LNCaP clone FGC (cell line): ENCODE results near the gene RUNDC1.
A peak's percentile ranks its signal among the peaks of the same experiment; 100 is the strongest.
"Not testable (repeated sequence)": the region's sequence is repeated elsewhere in the genome, so short reads cannot be mapped to it uniquely, and the experiment has no call there.

Experiments
- DNase-seq: peaks from one replicate; pipeline ENCODE4 v3.0.0-alpha.2; 2011; ENCODE audit warnings: low read depth
- H3K4me3 ChIP-seq: 2 replicates; pipeline ENCODE4 v1.5.1; 2011; ENCODE audit warnings: mild to moderate bottlenecking, low read depth, low read length, control low read depth
- CTCF ChIP-seq: IDR thresholded peaks from 2 replicates; pipeline ENCODE4 v1.5.1; 2012; ENCODE audit warnings: mild to moderate bottlenecking; ENCODE audit not compliant: control insufficient read depth, insufficient read depth; ENCODE audit errors: extremely low read depth

Gene RUNDC1

GRCh38 chr17:42964161-42964932 lies 16.0 kb upstream of the RUNDC1 start, which contains the start of gene AARSD1:
Gene AARSD1 (minus strand): TSS chr17:42964454. CDS start chr17:42964440, 14 bp downstream.
- no peak for TF ChIP-seq CTCF
- peak within 1 kb of the TSS; percentile 89 for H3K4me3 ChIP-seq
- peak; percentile 89 for DNase-seq

DNA sequence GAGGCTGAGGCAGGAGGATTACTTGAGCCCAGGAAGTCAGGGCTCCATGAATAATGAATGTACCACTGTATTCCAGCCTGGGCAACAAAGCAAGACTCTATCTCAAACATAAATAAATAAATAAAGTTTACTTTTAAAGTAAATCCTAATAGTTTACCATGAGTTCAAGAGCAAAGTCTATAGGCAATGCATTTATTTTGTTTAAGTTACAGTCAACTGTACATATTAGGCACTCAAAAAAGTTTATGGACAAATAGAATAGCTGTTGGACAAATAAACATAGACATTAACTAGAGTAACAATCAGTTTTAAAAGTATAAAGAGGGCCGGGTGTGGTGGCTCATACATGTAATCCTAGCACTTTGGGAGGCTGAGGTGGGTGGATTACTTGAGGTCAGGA lies 12.4 kb upstream of the RUNDC1 start:
- no peak for DNase-seq
- TF ChIP-seq CTCF: no peak
- no peak overlapping the region for H3K4me3 ChIP-seq

DNA sequence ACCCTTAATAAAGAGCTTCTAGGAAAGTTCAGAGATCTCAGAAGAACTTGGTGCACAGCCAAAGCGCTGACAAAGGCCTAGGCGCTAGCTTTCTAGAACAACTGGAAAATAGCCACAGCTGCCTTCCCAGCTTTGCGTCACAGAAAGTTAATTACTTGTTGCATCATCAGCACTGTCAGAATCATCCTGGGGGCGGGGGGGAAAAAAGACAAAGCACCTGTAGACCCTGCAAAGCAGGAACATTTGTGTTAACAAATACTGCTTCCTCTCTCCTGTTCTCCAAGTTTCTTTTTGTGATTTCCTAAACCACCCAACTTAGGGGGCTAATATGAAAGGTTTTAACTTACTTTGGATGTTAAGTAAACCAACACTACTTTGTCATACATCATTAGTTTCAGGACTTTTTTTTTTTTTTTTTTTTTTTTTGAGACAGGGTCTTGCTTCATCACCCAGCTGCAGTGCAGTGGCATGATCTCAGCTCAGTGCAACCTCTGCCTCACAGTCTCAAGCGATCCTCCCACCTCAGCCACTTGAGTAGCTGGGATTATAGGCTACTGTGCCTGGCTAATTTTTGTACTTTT lies 11.3 kb upstream of the RUNDC1 start:
- no peak for DNase-seq
- TF ChIP-seq CTCF: no peak
- no peak overlapping the region for H3K4me3 ChIP-seq

- no peak overlapping the region for H3K4me3 ChIP-seq
- no peak for DNase-seq
- TF ChIP-seq CTCF: no peak
Measured at GRCh38 chr17:42971589-42971988, 8.8 kb upstream of the RUNDC1 start.

DNA sequence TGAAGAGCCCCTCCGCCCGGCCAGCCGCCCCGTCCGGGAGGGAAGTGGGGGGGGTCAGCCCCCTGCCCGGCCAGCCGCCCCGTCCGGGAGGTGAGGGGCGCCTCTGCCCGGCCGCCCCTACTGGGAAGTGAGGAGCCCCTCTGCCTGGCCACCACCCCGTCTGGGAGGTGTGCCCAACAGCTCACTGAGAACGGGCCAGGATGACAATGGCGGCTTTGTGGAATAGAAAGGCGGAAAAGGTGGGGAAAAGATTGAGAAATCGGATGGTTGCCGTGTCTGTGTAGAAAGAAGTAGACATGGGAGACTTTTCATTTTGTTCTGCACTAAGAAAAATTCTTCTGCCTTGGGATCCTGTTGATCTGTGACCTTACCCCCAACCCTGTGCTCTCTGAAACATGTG lies 7.0 kb upstream of the RUNDC1 start:
- DNase-seq, H3K4me3 ChIP-seq: not testable (repeated sequence)

DNA sequence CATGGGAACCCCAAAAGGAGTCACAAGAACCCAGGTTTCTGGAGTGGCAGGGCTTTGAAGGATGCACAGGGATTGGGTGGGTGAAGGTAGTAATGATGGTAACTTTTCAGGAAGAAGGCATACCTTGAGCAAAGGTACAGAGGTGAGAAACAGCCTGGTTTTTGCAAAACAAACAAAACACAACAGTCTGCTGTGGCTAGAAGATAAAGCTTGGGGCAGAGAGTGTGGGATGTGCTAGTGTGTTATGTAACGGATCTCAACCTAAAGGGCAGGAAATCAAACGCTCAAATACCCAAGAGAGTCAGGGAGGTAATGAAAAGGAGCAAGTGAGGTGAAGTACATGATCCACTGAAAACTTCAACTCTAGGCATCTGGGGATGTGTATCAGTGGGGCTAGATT lies 5.1 kb upstream of the RUNDC1 start:
- DNase-seq: no peak
- TF ChIP-seq CTCF: no peak
- no peak overlapping the region for H3K4me3 ChIP-seq

DNA sequence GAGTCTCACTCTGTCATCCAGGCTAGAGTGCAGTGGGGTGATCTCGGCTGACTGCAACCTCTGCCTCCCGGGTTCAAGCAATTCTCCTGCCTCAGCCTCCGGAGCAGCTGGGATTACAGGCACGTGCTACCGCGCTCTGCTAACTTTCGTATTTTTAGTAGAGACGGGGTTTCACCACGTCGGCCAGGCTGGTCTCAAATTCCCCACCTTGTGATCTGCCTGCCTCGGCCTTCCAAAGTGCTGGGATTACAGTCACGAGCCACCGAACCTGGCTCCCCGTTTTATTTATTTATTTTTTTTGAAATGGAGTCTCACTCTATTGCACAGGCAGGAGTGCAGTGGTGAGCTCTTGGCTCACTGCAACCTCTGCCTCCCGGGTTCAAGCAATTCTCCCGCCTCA lies 4.7 kb upstream of the RUNDC1 start:
- DNase-seq: not testable (repeated sequence)

GRCh38 chr17:42979511-42980273 lies 673 bp upstream of the RUNDC1 start, which contains the start of gene PTGES3L:
Gene PTGES3L (minus strand): TSS chr17:42980080. CDS start chr17:42980053, 27 bp downstream.
- DNase-seq: no peak
- peak within 1 kb of the TSS; percentile 91 for H3K4me3 ChIP-seq
- no peak for TF ChIP-seq CTCF

More for the DNA sequence above, 4.7 kb upstream of the RUNDC1 start:
- H3K4me3 ChIP-seq: not testable (repeated sequence)
